ENCODE data around the gene HIVEP3.

GRCh38 chr1:41830726-41831125 lies 88.0 kb downstream of the HIVEP3 start:
- TF ChIP-seq EP300 (IDR thresholded peaks at IDR 0.05) (no peak), POLR2A (IDR thresholded peaks at IDR 0.05) (no peak)
- TF ChIP-seq, protein P1, sequence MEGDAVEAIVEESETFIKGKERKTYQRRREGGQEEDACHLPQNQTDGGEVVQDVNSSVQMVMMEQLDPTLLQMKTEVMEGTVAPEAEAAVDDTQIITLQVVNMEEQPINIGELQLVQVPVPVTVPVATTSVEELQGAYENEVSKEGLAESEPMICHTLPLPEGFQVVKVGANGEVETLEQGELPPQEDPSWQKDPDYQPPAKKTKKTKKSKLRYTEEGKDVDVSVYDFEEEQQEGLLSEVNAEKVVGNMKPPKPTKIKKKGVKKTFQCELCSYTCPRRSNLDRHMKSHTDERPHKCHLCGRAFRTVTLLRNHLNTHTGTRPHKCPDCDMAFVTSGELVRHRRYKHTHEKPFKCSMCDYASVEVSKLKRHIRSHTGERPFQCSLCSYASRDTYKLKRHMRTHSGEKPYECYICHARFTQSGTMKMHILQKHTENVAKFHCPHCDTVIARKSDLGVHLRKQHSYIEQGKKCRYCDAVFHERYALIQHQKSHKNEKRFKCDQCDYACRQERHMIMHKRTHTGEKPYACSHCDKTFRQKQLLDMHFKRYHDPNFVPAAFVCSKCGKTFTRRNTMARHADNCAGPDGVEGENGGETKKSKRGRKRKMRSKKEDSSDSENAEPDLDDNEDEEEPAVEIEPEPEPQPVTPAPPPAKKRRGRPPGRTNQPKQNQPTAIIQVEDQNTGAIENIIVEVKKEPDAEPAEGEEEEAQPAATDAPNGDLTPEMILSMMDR (IDR thresholded peaks at IDR 0.05), result no peak
